Naive thymus-derived CD4-positive, alpha-beta T cell (primary cell): Measurements from ENCODE around the gene CYB561. TPM values are rescaled to one million over a fixed set of nuclear protein-coding genes. Genes with fewer than 3 reads are reported as not detected.

Experiments used
- ATAC-seq: fragments of 150-1000 bp; cut with Tn5 transposase; 2 replicates; pipeline ENCODE4 v1.10.0; 2021; ENCODE audit warnings: mild to moderate bottlenecking, moderate library complexity
- CTCF ChIA-PET: fragments of 350-600 bp; sonication (Branson Sonifier 250); formaldehyde crosslinking; loops from one replicate; lab custom pipeline; 2021; ENCODE audit warnings: antibody characterized with exemption; lab: Charles Lee
- POLR2A ChIA-PET: fragments of 350-600 bp; sonication (Branson Sonifier 250); formaldehyde crosslinking; loops from one replicate; lab custom pipeline; 2021; ENCODE audit warnings: antibody characterized with exemption, inconsistent platforms; lab: Charles Lee
- DNase-seq, 9 donors: peaks; one replicate each; pipeline versions ENCODE4 v3.0.0 to v3.0.0-alpha.2; 2020 to 2022; ENCODE audit warnings: mixed read lengths in 1 of 9
- H3K27ac ChIP-seq: one replicate; pipeline ENCODE4 v1.7.0; 2013; ENCODE audit warnings: mild to moderate bottlenecking, low read depth, low read length, moderate library complexity
- H3K27me3 ChIP-seq, 2 donors: one replicate each; pipeline ENCODE4 v1.7.0; 2013; ENCODE audit warnings: low read length in 2 of 2, mild to moderate bottlenecking in 2 of 2, moderate library complexity in 2 of 2; ENCODE audit not compliant: control insufficient read depth in 2 of 2, insufficient read depth in 2 of 2
- H3K36me3 ChIP-seq, 3 experiments: 1 replicate in 2 of 3; 2 replicates in 1 of 3; pipeline ENCODE4 v1.7.0; 2013; ENCODE audit warnings: low read length in 3 of 3, mild to moderate bottlenecking in 3 of 3, moderate library complexity in 1 of 3; ENCODE audit not compliant: insufficient read depth in 3 of 3, control insufficient read depth in 2 of 3
- H3K4me1 ChIP-seq, 2 donors: one replicate each; pipeline ENCODE4 v1.7.0; 2013; ENCODE audit warnings: low read length in 2 of 2, mild to moderate bottlenecking in 2 of 2, moderate library complexity in 1 of 2; ENCODE audit not compliant: control insufficient read depth in 2 of 2, insufficient read depth in 2 of 2
- H3K4me3 ChIP-seq: 2 replicates; pipeline ENCODE4 v1.7.0; 2013; ENCODE audit warnings: mild to moderate bottlenecking, low read length
- H3K9me3 ChIP-seq, 3 experiments: 1 replicate in 2 of 3; 2 replicates in 1 of 3; pipeline ENCODE4 v1.7.0; 2013; ENCODE audit warnings: low read length in 3 of 3; ENCODE audit not compliant: control insufficient read depth in 2 of 3
- H3K27ac Mint-ChIP-seq, 9 donors: one replicate each; pipeline ENCODE4 v1.8.0; 2020 to 2022; ENCODE audit warnings: mixed read lengths in 9 of 9, mild to moderate bottlenecking in 8 of 9, moderate library complexity in 5 of 9, inconsistent platforms in 2 of 9
- H3K27me3 Mint-ChIP-seq, 5 donors: one replicate each; pipeline ENCODE4 v1.8.0; 2021 to 2022; ENCODE audit warnings: mixed read lengths in 5 of 5, mild to moderate bottlenecking in 1 of 5
- H3K36me3 Mint-ChIP-seq, 5 donors: one replicate each; pipeline ENCODE4 v1.8.0; 2020 to 2022; ENCODE audit warnings: mixed read lengths in 5 of 5, mild to moderate bottlenecking in 3 of 5, inconsistent platforms in 1 of 5
- H3K4me1 Mint-ChIP-seq, 7 donors: one replicate each; pipeline ENCODE4 v1.8.0; 2020 to 2022; ENCODE audit warnings: mixed read lengths in 7 of 7, mild to moderate bottlenecking in 3 of 7, inconsistent platforms in 1 of 7
- H3K4me3 Mint-ChIP-seq, 10 donors: one replicate each; pipeline ENCODE4 v1.8.0; 2020 to 2022; ENCODE audit warnings: mild to moderate bottlenecking in 10 of 10, mixed read lengths in 10 of 10, moderate library complexity in 6 of 10, inconsistent platforms in 2 of 10
- H3K9me3 Mint-ChIP-seq, 11 donors: one replicate each; pipeline ENCODE4 v1.8.0; 2020 to 2022; ENCODE audit warnings: mixed read lengths in 11 of 11, mild to moderate bottlenecking in 4 of 11, inconsistent platforms in 1 of 11, moderate library complexity in 1 of 11
- intact Hi-C, 2 donors: fragments of 100-400 bp; cut with micrococcal nuclease; formaldehyde crosslinking; loops; one replicate each; pipeline ENCODE4 v1.15.1; 2023
- polyA plus RNA-seq, 2 donors: library from polyadenylated mRNA; unstranded; fragments of 300-500 nt; fragmentation: Illumina TruSeq; gene quantifications; one replicate each; pipeline ENCODE4 v1.2.3, GENCODE V29; 2021
- total RNA-seq, 6 experiments: library from RNA in 5 of 6; stranded (reverse) in 5 of 6; gene quantifications; 1 replicate in 5 of 6; 2 replicates in 1 of 6; pipeline ENCODE4 v1.2.3 and lab custom pipeline; 2021 to 2026

CYB561 gene
- total and polyA plus RNA-seq, 7 experiments from 2014 or later = 1.9 to 20.4 (median 5.4) TPM

DNA sequence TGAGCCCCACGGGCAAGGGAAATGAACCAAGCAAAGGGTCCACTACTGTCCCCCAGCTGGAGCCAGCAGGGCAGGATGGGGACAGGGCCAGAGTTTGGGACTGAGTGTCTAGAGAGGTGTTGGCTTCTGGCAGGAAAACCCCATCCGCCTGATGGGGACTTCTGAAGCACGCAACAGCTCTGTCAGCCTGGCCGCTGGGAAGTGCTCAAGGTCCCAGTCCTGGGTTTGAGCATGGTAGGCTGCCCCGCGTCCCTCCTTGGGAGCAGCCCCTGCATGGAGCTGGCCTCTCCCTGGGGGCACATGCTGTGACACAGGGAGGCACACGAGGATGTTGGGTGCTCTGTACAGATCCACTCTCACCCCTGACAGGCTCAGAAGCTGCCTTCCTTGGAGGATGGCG, 45.3 kb upstream of the CYB561 start:
- CTCF ChIA-PET = no interaction called here
- Mint-ChIP-seq H3K36me3 (no peaks in the 10 kb centered on the region), H3K9me3 (peaks cover 0 to 2% (median 0%) of the 10 kb centered on the region in 11 donors), H3K4me1 (peaks cover 0 to 1% (median 0%) of the 10 kb centered on the region in 7 donors), H3K27me3 (no peaks in the 10 kb centered on the region), H3K27ac (no peak overlapping the region), H3K4me3 (no peak overlapping the region)
- H3K4me3 ChIP-seq = no peak overlapping the region
- POLR2A ChIA-PET = no interaction called here
- no peak for DNase-seq
- no peak for ATAC-seq
- H3K27ac ChIP-seq = no peak overlapping the region
- H3K9me3 ChIP-seq = no peaks in the 10 kb centered on the region
- intact Hi-C loops = no loop called here
- no peaks in the 10 kb centered on the region for H3K36me3 ChIP-seq
- no peaks in the 10 kb centered on the region for H3K27me3 ChIP-seq
- no peaks in the 10 kb centered on the region for H3K4me1 ChIP-seq

DNA sequence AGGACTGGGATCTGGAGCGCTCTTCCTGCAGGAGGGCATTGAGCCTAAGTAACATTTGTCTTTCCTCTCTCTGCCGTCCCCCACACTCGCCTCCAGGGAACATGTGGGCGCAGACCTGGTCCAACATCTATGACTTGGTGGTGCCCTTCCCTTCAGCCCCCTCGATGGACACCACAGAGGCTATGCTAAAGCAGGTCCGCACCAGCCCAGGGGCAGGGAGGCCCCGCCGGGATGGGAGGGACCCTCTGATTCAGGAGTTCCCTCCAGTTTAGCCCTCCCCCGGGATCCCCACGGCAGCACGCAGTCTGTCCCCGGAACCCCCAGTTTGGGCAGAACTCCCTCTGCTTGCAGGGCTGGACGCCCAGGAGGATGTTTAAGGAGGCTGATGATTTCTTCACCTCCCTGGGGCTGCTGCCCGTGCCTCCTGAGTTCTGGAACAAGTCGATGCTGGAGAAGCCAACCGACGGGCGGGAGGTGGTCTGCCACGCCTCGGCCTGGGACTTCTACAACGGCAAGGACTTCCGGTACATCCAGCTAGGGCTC, 44.8 kb upstream of the CYB561 start:
- Mint-ChIP-seq H3K4me1 (peaks cover 0 to 2% (median 0%) of the 10 kb centered on the region in 7 donors), H3K27me3 (no peaks in the 10 kb centered on the region), H3K36me3 (no peaks in the 10 kb centered on the region), H3K27ac (no peak overlapping the region), H3K4me3 (no peak overlapping the region), H3K9me3 (peaks cover 0 to 2% (median 0%) of the 10 kb centered on the region in 11 donors)
- Histone ChIP-seq H3K9me3 (no peaks in the 10 kb centered on the region), H3K27ac (no peak overlapping the region), H3K27me3 (no peaks in the 10 kb centered on the region), H3K4me1 (no peaks in the 10 kb centered on the region), H3K4me3 (no peak overlapping the region), H3K36me3 (no peaks in the 10 kb centered on the region)
- CTCF ChIA-PET = no interaction called here
- POLR2A ChIA-PET = no interaction called here
- ATAC-seq = no peak
- intact Hi-C loops = no loop called here
- DNase-seq = no peak

DNA sequence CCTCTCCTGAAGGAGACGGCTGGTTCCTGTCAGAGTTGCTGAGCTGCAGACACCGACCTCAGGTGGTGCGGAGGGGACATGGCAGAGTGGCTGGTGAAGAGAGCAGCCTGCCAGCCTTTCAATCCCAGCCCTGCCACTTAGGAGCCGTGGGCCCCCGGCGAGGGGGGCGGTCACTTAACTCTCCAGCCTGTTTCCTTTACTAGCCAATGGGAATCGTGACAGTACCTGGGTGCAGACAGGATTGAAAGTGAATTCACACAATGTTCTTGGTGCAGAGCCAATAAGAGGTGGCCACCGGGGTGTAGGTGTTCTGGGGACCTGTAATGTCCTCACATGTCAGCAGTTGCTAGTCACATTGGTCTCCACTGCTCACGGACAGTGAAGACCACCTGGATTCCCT, 44.2 kb upstream of the CYB561 start:
- DNase-seq (no peak), ATAC-seq (no peak)
- ChIA-PET CTCF (interaction anchor here (0.6 kb wide), 1 partner anchor 9 kb away, joined by 3 read pairs; no protein-coding TSS in a partner anchor), POLR2A (no interaction called here)
- Histone ChIP-seq H3K4me3 (no peak overlapping the region), H3K9me3 (no peaks in the 10 kb centered on the region), H3K27ac (no peak overlapping the region), H3K36me3 (no peaks in the 10 kb centered on the region), H3K4me1 (no peaks in the 10 kb centered on the region), H3K27me3 (no peaks in the 10 kb centered on the region)
- H3K9me3 Mint-ChIP-seq = peaks cover 0 to 2% (median 0%) of the 10 kb centered on the region in 11 donors
- H3K4me3 Mint-ChIP-seq = no peak overlapping the region
- intact Hi-C loops = no loop called here
- peaks cover 0 to 3% (median 0%) of the 10 kb centered on the region in 7 donors for H3K4me1 Mint-ChIP-seq
- no peaks in the 10 kb centered on the region for H3K36me3 Mint-ChIP-seq
- no peaks in the 10 kb centered on the region for H3K27me3 Mint-ChIP-seq
- H3K27ac Mint-ChIP-seq = no peak overlapping the region

DNA sequence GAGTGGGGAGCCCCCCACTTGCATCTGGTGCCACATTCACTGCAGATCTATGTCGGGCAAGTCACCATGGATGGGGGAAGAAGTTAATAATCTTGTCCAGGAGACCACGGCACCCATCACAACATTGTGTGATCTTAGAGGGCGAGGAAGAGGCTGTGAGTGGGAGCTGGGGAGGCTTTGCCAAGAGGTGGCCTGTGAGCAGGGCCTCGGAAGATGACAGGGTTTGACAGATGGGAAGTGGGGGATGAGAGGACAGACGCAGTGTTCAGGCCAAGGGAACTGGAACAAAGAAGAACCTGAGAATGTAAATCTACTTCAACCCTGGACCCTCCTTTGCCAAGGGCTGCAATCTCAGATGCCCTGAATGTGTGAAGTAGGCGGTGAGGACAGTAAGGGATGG, 43.2 kb upstream of the CYB561 start:
- ChIA-PET POLR2A (no interaction called here), CTCF (no interaction called here)
- ATAC-seq = no peak
- no peak for DNase-seq
- Mint-ChIP-seq H3K36me3 (no peaks in the 10 kb centered on the region), H3K9me3 (peaks cover 0 to 2% (median 0%) of the 10 kb centered on the region in 11 donors), H3K27me3 (no peaks in the 10 kb centered on the region), H3K4me3 (no peak overlapping the region), H3K4me1 (peaks cover 0 to 3% (median 0%) of the 10 kb centered on the region in 7 donors), H3K27ac (peak overlapping the region in 1 of 9 donors; percentile 68)
- intact Hi-C loops = no loop called here
- Histone ChIP-seq H3K4me1 (no peaks in the 10 kb centered on the region), H3K9me3 (no peaks in the 10 kb centered on the region), H3K27me3 (no peaks in the 10 kb centered on the region), H3K36me3 (no peaks in the 10 kb centered on the region), H3K27ac (no peak overlapping the region), H3K4me3 (no peak overlapping the region)

DNA sequence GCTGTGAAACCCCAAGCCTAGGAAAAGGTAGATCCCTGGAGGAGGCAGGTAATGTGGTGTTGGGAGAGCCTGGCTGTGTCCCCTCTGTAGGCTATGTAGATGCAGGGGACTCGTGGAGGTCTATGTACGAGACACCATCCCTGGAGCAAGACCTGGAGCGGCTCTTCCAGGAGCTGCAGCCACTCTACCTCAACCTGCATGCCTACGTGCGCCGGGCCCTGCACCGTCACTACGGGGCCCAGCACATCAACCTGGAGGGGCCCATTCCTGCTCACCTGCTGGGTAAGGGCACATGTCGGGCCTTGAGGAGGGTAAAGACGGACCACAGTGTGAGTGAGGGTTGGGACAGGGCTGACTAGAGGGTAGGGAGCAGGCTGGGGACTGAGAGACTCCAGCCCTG, 42.7 kb upstream of the CYB561 start:
- H3K4me1 Mint-ChIP-seq = peaks cover 0 to 3% (median 0%) of the 10 kb centered on the region in 7 donors
- no peak for ATAC-seq
- Histone ChIP-seq H3K4me3 (no peak overlapping the region), H3K9me3 (no peaks in the 10 kb centered on the region), H3K27ac (no peak overlapping the region), H3K27me3 (no peaks in the 10 kb centered on the region), H3K36me3 (no peaks in the 10 kb centered on the region), H3K4me1 (no peaks in the 10 kb centered on the region)
- POLR2A ChIA-PET = no interaction called here
- H3K36me3 Mint-ChIP-seq = no peaks in the 10 kb centered on the region
- H3K9me3 Mint-ChIP-seq = peaks cover 0 to 2% (median 0%) of the 10 kb centered on the region in 11 donors
- intact Hi-C loops = no loop called here
- DNase-seq = no peak
- H3K27ac Mint-ChIP-seq = no peak overlapping the region
- no peak overlapping the region for H3K4me3 Mint-ChIP-seq
- CTCF ChIA-PET = interaction anchor here (1.1 kb wide), 1 partner anchor 63 kb away, joined by 3 read pairs; no protein-coding TSS in a partner anchor
- H3K27me3 Mint-ChIP-seq = no peaks in the 10 kb centered on the region

DNA sequence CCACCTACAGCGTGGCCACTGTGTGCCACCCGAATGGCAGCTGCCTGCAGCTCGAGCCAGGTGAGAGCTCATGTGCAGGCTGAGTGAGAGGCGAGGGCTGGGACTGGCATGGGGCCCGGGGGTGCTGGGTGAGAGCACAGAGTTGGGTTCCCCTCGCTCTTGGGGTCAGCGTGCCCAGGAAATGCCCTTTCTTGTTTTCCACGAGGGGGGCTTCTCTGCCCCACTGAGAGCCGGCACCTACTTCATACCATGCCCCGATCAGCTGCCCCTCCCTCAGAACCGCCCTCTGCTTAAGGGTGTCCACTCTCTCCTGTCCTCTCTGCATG, 40.9 kb upstream of the CYB561 start:
- Histone ChIP-seq H3K9me3 (no peaks in the 10 kb centered on the region), H3K4me3 (no peak overlapping the region), H3K36me3 (no peaks in the 10 kb centered on the region), H3K27me3 (no peaks in the 10 kb centered on the region), H3K27ac (no peak overlapping the region), H3K4me1 (no peaks in the 10 kb centered on the region)
- Mint-ChIP-seq H3K27me3 (no peaks in the 10 kb centered on the region), H3K9me3 (peaks cover 0 to 2% (median 0%) of the 10 kb centered on the region in 11 donors), H3K36me3 (no peaks in the 10 kb centered on the region), H3K4me3 (no peak overlapping the region), H3K27ac (no peak overlapping the region), H3K4me1 (peaks cover 0 to 3% (median 0%) of the 10 kb centered on the region in 7 donors)
- ATAC-seq = no peak
- DNase-seq = no peak
- ChIA-PET POLR2A (no interaction called here), CTCF (no interaction called here)
- intact Hi-C loops = no loop called here

DNA sequence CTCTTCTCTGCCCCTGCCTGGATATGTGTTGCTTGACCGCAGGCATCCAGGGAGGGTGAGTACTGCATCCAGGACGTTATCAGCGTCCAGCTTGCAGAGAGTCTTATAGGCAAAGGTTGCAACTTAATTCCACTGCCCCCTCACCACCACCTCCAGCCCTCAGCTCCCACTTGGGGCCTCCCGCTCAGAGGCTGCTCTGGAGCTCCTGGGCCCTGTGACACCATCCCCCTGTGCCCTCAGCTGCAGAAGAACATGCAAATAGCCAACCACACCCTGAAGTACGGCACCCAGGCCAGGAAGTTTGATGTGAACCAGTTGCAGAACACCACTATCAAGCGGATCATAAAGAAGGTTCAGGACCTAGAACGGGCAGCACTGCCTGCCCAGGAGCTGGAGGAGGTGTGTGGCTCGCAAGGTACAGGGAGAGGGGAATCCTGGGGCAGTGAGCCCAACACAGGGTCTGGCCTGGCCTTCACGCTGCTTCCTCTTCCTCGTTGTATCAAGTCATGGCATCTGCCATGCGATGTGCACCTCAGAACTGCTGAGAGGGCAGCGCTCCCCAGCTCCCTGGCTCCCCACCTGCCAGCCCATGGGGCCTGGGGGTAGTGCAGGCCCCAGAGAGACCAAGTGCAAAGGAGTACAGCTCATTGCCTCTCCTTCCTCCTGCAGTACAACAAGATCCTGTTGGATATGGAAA, 40.4 kb upstream of the CYB561 start:
- no peak overlapping the region for H3K27ac Mint-ChIP-seq

More for the DNA sequence above, 40.4 kb upstream of the CYB561 start:
- Histone ChIP-seq H3K27ac (no peak overlapping the region), H3K27me3 (no peaks in the 10 kb centered on the region), H3K4me1 (no peaks in the 10 kb centered on the region), H3K36me3 (no peaks in the 10 kb centered on the region), H3K4me3 (no peak overlapping the region), H3K9me3 (no peaks in the 10 kb centered on the region)
- ChIA-PET POLR2A (no interaction called here), CTCF (no interaction called here)
- DNase-seq (no peak), ATAC-seq (no peak)
- intact Hi-C loops = no loop called here
- no peaks in the 10 kb centered on the region for H3K36me3 Mint-ChIP-seq
- no peaks in the 10 kb centered on the region for H3K27me3 Mint-ChIP-seq
- peaks cover 0 to 3% (median 0%) of the 10 kb centered on the region in 7 donors for H3K4me1 Mint-ChIP-seq
- no peak overlapping the region for H3K4me3 Mint-ChIP-seq
- H3K9me3 Mint-ChIP-seq = peaks cover 0 to 2% (median 0%) of the 10 kb centered on the region in 11 donors
